H1 (cell line): ENCODE results near the gene TNS3. TPM values are rescaled to one million over a fixed set of nuclear protein-coding genes. Genes with fewer than 3 reads are reported as not detected.

ENCODE experiments used
- CTCF ChIA-PET: fragments of 300-600 bp; sonication (Branson Sonifier 250); formaldehyde crosslinking; loops from one replicate; lab custom pipeline; 2021; ENCODE audit not compliant: partially characterized antibody; lab: Charles Lee
- POLR2A ChIA-PET: fragments of 300-600 bp; sonication (Branson Sonifier 250); formaldehyde crosslinking; loops from one replicate; lab custom pipeline; 2021; ENCODE audit warnings: inconsistent platforms; ENCODE audit not compliant: partially characterized antibody; lab: Charles Lee
- DNase-seq, 2 experiments: peaks; one replicate each; pipeline versions ENCODE4 v3.0.0 to v3.0.0-alpha.2; 2010 to 2022; ENCODE audit warnings: low spot score in 2 of 2, low read depth in 1 of 2, mixed read lengths in 1 of 2
- FAIRE-seq: peaks from 2 replicates; lab custom pipeline; 2011; peaks lifted over from hg19 to GRCh38; lab: Jason Lieb, UNC
- H2AFZ ChIP-seq: 2 replicates; pipeline ENCODE4 v1.8.1; 2012; ENCODE audit warnings: low read length, inconsistent platforms
- H2AK5ac ChIP-seq: 2 replicates; pipeline ENCODE4 v1.6.1; 2013; ENCODE audit warnings: low read depth, low read length
- H2BK120ac ChIP-seq: replicated peaks from 2 replicates; pipeline ENCODE3; 2013; ENCODE audit warnings: low read depth, low read length, inconsistent platforms
- H2BK12ac ChIP-seq: 2 replicates; pipeline ENCODE4 v1.6.1; 2013; ENCODE audit warnings: low read depth, low read length
- H2BK15ac ChIP-seq: 2 replicates; pipeline ENCODE4 v1.6.1; 2013; ENCODE audit warnings: low read length
- H2BK20ac ChIP-seq: 2 replicates; pipeline ENCODE4 v1.6.1; 2013; ENCODE audit warnings: low read length
- H2BK5ac ChIP-seq: 2 replicates; pipeline ENCODE4 v1.6.1; 2013; ENCODE audit warnings: low read depth, low read length
- H3K14ac ChIP-seq: 2 replicates; pipeline ENCODE4 v1.6.1; 2013; ENCODE audit warnings: inconsistent platforms; ENCODE audit not compliant: insufficient read length
- H3K18ac ChIP-seq: 2 replicates; pipeline ENCODE4 v1.6.1; 2013; ENCODE audit warnings: low read length; ENCODE audit errors: extremely low read depth
- H3K23ac ChIP-seq: 2 replicates; pipeline ENCODE4 v1.6.1; 2013; ENCODE audit warnings: inconsistent platforms; ENCODE audit not compliant: insufficient read length
- H3K23me2 ChIP-seq: 2 replicates; pipeline ENCODE4 v1.6.1; 2013; ENCODE audit warnings: low read depth, low read length
- H3K27ac ChIP-seq: 2 replicates; pipeline ENCODE4 v1.6.1; 2011; ENCODE audit warnings: low read depth, low read length, inconsistent platforms
- H3K27me3 ChIP-seq, 4 experiments: replicated peaks in 1 of 4; 1 replicate in 1 of 4; 2 replicates in 3 of 4; pipeline versions ENCODE4 v1.6.1 to v1.8.1; 2011 to 2013; ENCODE audit warnings: low read length in 3 of 4, mild to moderate bottlenecking in 3 of 4, inconsistent platforms in 2 of 4, mixed read lengths in 2 of 4, moderate library complexity in 1 of 4; ENCODE audit not compliant: control insufficient read depth in 3 of 4, insufficient read depth in 3 of 4; ENCODE audit errors: extremely low read depth in 1 of 4
- H3K36me3 ChIP-seq, 4 experiments: 2 replicates each; pipeline versions ENCODE4 v1.6.1 to v1.8.1; 2011 to 2013; ENCODE audit warnings: mild to moderate bottlenecking in 4 of 4, low read length in 3 of 4, moderate library complexity in 2 of 4, control low read depth in 1 of 4, inconsistent platforms in 1 of 4; ENCODE audit not compliant: insufficient read depth in 4 of 4, control insufficient read depth in 2 of 4
- H3K4ac ChIP-seq: replicated peaks from 2 replicates; pipeline ENCODE3; 2013; ENCODE audit warnings: low read length, low read depth, mixed read lengths, inconsistent platforms; ENCODE audit not compliant: insufficient read length
- H3K4me1 ChIP-seq, 4 experiments: replicated peaks in 1 of 4; 1 replicate in 1 of 4; 2 replicates in 3 of 4; pipeline versions ENCODE4 v1.6.1 to v1.8.1; 2011 to 2013; ENCODE audit warnings: low read length in 3 of 4, inconsistent platforms in 2 of 4, mixed read lengths in 1 of 4; ENCODE audit not compliant: insufficient read depth in 4 of 4, control insufficient read depth in 3 of 4
- H3K4me2 ChIP-seq, 2 experiments: 2 replicates each; pipeline versions ENCODE4 v1.6.1 to v1.8.1; 2011 to 2013; ENCODE audit warnings: low read depth in 2 of 2, low read length in 2 of 2, control low read depth in 1 of 2, inconsistent platforms in 1 of 2, mild to moderate bottlenecking in 1 of 2; ENCODE audit not compliant: insufficient read depth in 1 of 2
- H3K4me3 ChIP-seq, 4 experiments: fragments of 200-600, 300-600 bp in 1 of 4; sonication (generic), shearing (Covaris generic), sonication (Bioruptor Twin) in 1 of 4; 2 replicates each; pipeline versions ENCODE4 v1.5.1 to v1.8.1; 2011 to 2016; ENCODE audit warnings: low read length in 4 of 4, low read depth in 3 of 4, control low read depth in 2 of 4, inconsistent platforms in 2 of 4, mild to moderate bottlenecking in 2 of 4, mixed read lengths in 1 of 4, moderate library complexity in 1 of 4; ENCODE audit not compliant: insufficient read depth in 2 of 4; ENCODE audit errors: extremely low read depth in 1 of 4
- H3K56ac ChIP-seq: replicated peaks from 2 replicates; pipeline ENCODE3; 2013; ENCODE audit warnings: low read depth, mild to moderate bottlenecking, mixed read lengths, low read length, inconsistent platforms; ENCODE audit not compliant: insufficient read length
- H3K79me1 ChIP-seq: 2 replicates; pipeline ENCODE4 v1.6.1; 2013; ENCODE audit warnings: low read depth, low read length, control low read depth
- H3K79me2 ChIP-seq, 2 experiments: 2 replicates each; pipeline versions ENCODE4 v1.6.1 to v1.8.1; 2012 to 2013; ENCODE audit warnings: low read length in 2 of 2, mild to moderate bottlenecking in 2 of 2, inconsistent platforms in 1 of 2; ENCODE audit not compliant: insufficient read depth in 2 of 2, control insufficient read depth in 1 of 2
- H3K9ac ChIP-seq, 4 experiments: replicated peaks in 1 of 4; 1 replicate in 1 of 4; 2 replicates in 3 of 4; pipeline versions ENCODE4 v1.6.1 to v1.8.1; 2011 to 2013; ENCODE audit warnings: low read depth in 3 of 4, low read length in 3 of 4, control low read depth in 2 of 4, mild to moderate bottlenecking in 2 of 4, moderate library complexity in 2 of 4, inconsistent platforms in 1 of 4; ENCODE audit errors: extremely low read depth in 1 of 4
- H3K9me3 ChIP-seq, 2 experiments: 2 replicates each; pipeline versions ENCODE4 v1.6.1 to v1.8.1; 2012 to 2013; ENCODE audit warnings: mild to moderate bottlenecking in 2 of 2, moderate library complexity in 2 of 2, control low read depth in 1 of 2, inconsistent platforms in 1 of 2, low read depth in 1 of 2, low read length in 1 of 2, mixed read lengths in 1 of 2; ENCODE audit not compliant: insufficient read depth in 2 of 2
- H4K20me1 ChIP-seq, 2 experiments: replicated peaks in 1 of 2; 2 replicates each; pipeline versions ENCODE3 to v1.8.1; 2011 to 2013; ENCODE audit warnings: inconsistent platforms in 2 of 2, low read length in 2 of 2, mild to moderate bottlenecking in 1 of 2; ENCODE audit not compliant: insufficient read depth in 2 of 2, control insufficient read depth in 1 of 2
- H4K5ac ChIP-seq: 2 replicates; pipeline ENCODE4 v1.6.1; 2013; ENCODE audit warnings: low read length, low read depth, mixed read lengths, inconsistent platforms; ENCODE audit not compliant: insufficient read length
- H4K8ac ChIP-seq: 2 replicates; pipeline ENCODE4 v1.8.0; 2013; ENCODE audit warnings: mild to moderate bottlenecking, moderate library complexity, low read length, inconsistent platforms; ENCODE audit not compliant: insufficient read depth; ENCODE audit errors: extremely low read depth
- H4K91ac ChIP-seq: replicated peaks from 2 replicates; pipeline ENCODE3; 2013; ENCODE audit warnings: low read length, mixed read lengths, inconsistent platforms; ENCODE audit not compliant: insufficient read length
- ASH2L ChIP-seq: fragments of 200-600, 300-600 bp; sonication (generic); IDR thresholded peaks from one replicate; pipeline ENCODE4 v1.7.1; 2017; ENCODE audit warnings: low read length
- CTCF ChIP-seq, 3 experiments: IDR thresholded peaks; 1 replicate in 2 of 3; 2 replicates in 1 of 3; pipeline versions ENCODE4 v1.5.1 to v1.6.1; 2011; ENCODE audit warnings: low read length in 3 of 3, mild to moderate bottlenecking in 3 of 3, inconsistent platforms in 2 of 3, low read depth in 1 of 3, moderate library complexity in 1 of 3; ENCODE audit not compliant: insufficient read depth in 1 of 3; ENCODE audit errors: control extremely low read depth in 1 of 3
- KDM4A ChIP-seq: IDR thresholded peaks from one replicate; pipeline ENCODE4 v1.7.1; 2012; ENCODE audit warnings: low read depth, mild to moderate bottlenecking, moderate library complexity, low read length, inconsistent platforms; ENCODE audit not compliant: severe bottlenecking
- RAD21 ChIP-seq, 2 experiments: IDR thresholded peaks in 1 of 2; conservative IDR thresholded peaks in 1 of 2; 2 replicates each; pipeline ENCODE4 v1.6.1; 2011; ENCODE audit warnings: low read depth in 2 of 2, low read length in 2 of 2, improper control_type of control experiment in 1 of 2, inconsistent platforms in 1 of 2, mild to moderate bottlenecking in 1 of 2, moderate library complexity in 1 of 2
- TCF12 ChIP-seq: IDR thresholded peaks from 2 replicates; pipeline ENCODE4 v1.6.1; 2011; ENCODE audit warnings: low read depth, mild to moderate bottlenecking, low read length
- WGBS, 2 experiments: shearing (Covaris generic) in 1 of 2; methylation state at CpG; one replicate each; pipeline versions ENCODE4 v1.1.6 to v1.1.7; 2013 to 2015; ENCODE audit warnings: low lambda C conversion rate in 2 of 2, mixed read lengths in 2 of 2, inconsistent platforms in 1 of 2, low coverage in 1 of 2, missing lambda C conversion rate in 1 of 2; ENCODE audit not compliant: insufficient replicate concordance in 2 of 2, insufficient coverage in 1 of 2, insufficient read length in 1 of 2; ENCODE audit errors: extremely low coverage in 1 of 2, missing lambda C conversion rate in 1 of 2; 5-methylcytosine and 5-hydroxymethylcytosine counted together
- polyA plus RNA-seq, 7 experiments: library from polyadenylated mRNA; depleted of rRNA in 3 of 7; stranded (reverse) in 5 of 7; unstranded in 2 of 7; fragments of >200 nt in 5 of 7; fragments of 200-250 nt in 2 of 7; gene quantifications; 1 replicate in 5 of 7; 2 replicates in 1 of 7; 4 replicates in 1 of 7; pipeline versions ENCODE4 v1.2.1 to v1.2.3, GENCODE V29; 2011 to 2013; ENCODE audit warnings: missing spikeins in 2 of 7, mixed read lengths in 2 of 7
- total RNA-seq: library from RNA; stranded (reverse); fragmentation: NEBNext Ultra II Directional; extraction: Animal tissue kit (Norgen Biotek cat#: 25700); gene quantifications from 2 replicates; pipeline ENCODE4 v1.2.1, GENCODE V29; 2021

Gene TNS3
- total and polyA plus RNA-seq, 2 of the 8 experiments (the other 6 are each of a cell fraction or from before 2014, with no cell fraction given), result 11.9 to 24.2 TPM

DNA sequence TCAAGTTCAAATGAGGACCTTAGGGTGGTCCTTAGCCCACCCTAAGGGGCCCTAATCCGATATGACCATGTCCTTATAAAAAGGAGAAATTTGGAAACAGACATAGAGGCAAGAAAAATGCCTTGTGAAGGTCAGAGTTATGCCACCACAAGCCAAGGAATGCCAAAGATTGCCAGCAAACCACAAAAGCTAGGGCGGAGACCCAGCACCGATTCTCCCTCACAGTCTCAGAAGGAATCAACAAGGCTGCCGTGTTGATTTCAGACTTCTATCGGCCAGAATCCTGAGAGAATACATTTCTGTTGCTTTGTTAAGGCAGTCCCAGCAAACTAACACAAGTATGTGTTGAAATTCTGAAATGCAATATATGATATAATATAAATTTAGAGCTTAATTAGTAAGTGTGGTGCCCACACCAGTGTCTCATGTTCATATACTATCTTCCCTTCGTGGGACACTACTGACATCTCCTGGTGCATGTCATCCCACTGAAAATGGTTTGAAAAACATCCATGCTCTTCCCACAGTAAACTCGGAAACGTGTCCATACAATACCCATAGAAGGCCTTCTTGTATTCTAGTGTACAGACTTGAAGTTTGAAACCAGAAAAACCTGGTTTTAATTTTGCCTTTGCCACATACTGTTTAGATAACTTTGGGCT lies 349.0 kb downstream of the TNS3 start:
- FAIRE-seq, result no peak
- H3K14ac ChIP-seq, result no peak overlapping the region

More for the DNA sequence above, 349.0 kb downstream of the TNS3 start:
- Histone ChIP-seq H3K4me2 (no peak overlapping the region), H3K4me3 (no peak overlapping the region), H4K91ac (no peak overlapping the region), H3K9ac (no peak overlapping the region), H3K4ac (no peak overlapping the region), H2AFZ (no peak overlapping the region), H3K27ac (no peak overlapping the region), H3K18ac (no peak overlapping the region), H2BK12ac (no peak overlapping the region), H3K79me2 (no peaks in the 10 kb centered on the region), H2AK5ac (no peak overlapping the region), H2BK5ac (no peak overlapping the region), H2BK15ac (no peak overlapping the region), H3K23ac (no peak overlapping the region), H3K4me1 (no peaks in the 10 kb centered on the region), H3K79me1 (no peaks in the 10 kb centered on the region), H3K9me3 (no peaks in the 10 kb centered on the region), H4K5ac (no peak overlapping the region), H4K20me1 (no peaks in the 10 kb centered on the region), H3K27me3 (no peaks in the 10 kb centered on the region), H2BK20ac (no peak overlapping the region), H3K36me3 (no peaks in the 10 kb centered on the region), H3K56ac (no peak overlapping the region), H4K8ac (no peak overlapping the region), H2BK120ac (no peak overlapping the region), H3K23me2 (no peaks in the 10 kb centered on the region)
- 94% methylated on average over 8 of the region's 8 CpGs; no CpG with 5 or more reads in 1 of the 2 experiments for WGBS, 2 experiments
- ChIA-PET POLR2A (no interaction called here), CTCF (interaction anchor here (0.7 to 1.0 kb wide), 3 partner anchors 16 to 599 kb away, joined by 3 read pairs; no protein-coding TSS in a partner anchor)
- TF ChIP-seq CTCF (IDR thresholded peaks at IDR 0.05; ENCODE audit: control extremely low read depth in 1 of 3, insufficient read depth in 1 of 3, low read depth in 1 of 3, low read length in 3 of 3), result peak in 1 of 3 experiments; percentile 9; a peak in 1 of 4 replicates
- TF ChIP-seq ASH2L, result no peak
- TF ChIP-seq TCF12, result no peak
- TF ChIP-seq KDM4A, result no peak
- TF ChIP-seq RAD21 (IDR thresholded peaks at IDR 0.05 in 1 of 2, conservative IDR thresholded peaks at IDR 0.05 in 1 of 2; ENCODE audit: low read depth in 2 of 2, low read length in 2 of 2), result peak; percentile 38 to 41
- DNase-seq, result no peak
